DND-41 (cell line): ENCODE results near the gene SQOR.

ENCODE experiments used
- ATAC-seq: fragments of 200-7000 bp; cut with Tn5 transposase; 3 replicates; pipeline ENCODE4 v1.9.1; 2021; ENCODE audit warnings: low read depth; ENCODE audit not compliant: insufficient read depth
- DNase-seq: peaks from one replicate; pipeline ENCODE4 v3.0.0-alpha.2; 2020
- H2AFZ ChIP-seq: 2 replicates; pipeline ENCODE4 v1.6.0; 2012; ENCODE audit warnings: low read depth, low read length
- H3K27ac ChIP-seq: 2 replicates; pipeline ENCODE4 v1.5.1; 2012; ENCODE audit warnings: low read length, inconsistent platforms
- H3K27me3 ChIP-seq: fragments of 200-600 bp; sonication (generic); 2 replicates; pipeline ENCODE4 v1.6.0; 2012; ENCODE audit warnings: low read length, mild to moderate bottlenecking, inconsistent platforms; ENCODE audit not compliant: insufficient read depth, poor library complexity
- H3K36me3 ChIP-seq: 2 replicates; pipeline ENCODE4 v1.5.1; 2012; ENCODE audit warnings: low read length, inconsistent platforms; ENCODE audit not compliant: insufficient read depth
- H3K4me1 ChIP-seq: 2 replicates; pipeline ENCODE4 v1.5.1; 2012; ENCODE audit warnings: mild to moderate bottlenecking, low read length; ENCODE audit not compliant: insufficient read depth
- H3K4me2 ChIP-seq: 2 replicates; pipeline ENCODE4 v1.6.0; 2012; ENCODE audit warnings: mild to moderate bottlenecking, moderate library complexity, low read length, inconsistent platforms; ENCODE audit not compliant: insufficient read depth
- H3K4me3 ChIP-seq, 2 experiments: fragments of 200-600 bp in 1 of 2; shearing (Covaris generic) in 1 of 2; 2 replicates each; pipeline ENCODE4 v1.5.1; 2012 to 2016; ENCODE audit warnings: inconsistent platforms in 2 of 2, low read length in 2 of 2, mild to moderate bottlenecking in 2 of 2, low read depth in 1 of 2, moderate library complexity in 1 of 2
- H3K79me2 ChIP-seq: 2 replicates; pipeline ENCODE4 v1.6.0; 2012; ENCODE audit warnings: low read length, inconsistent platforms; ENCODE audit not compliant: insufficient read depth
- H3K9ac ChIP-seq: 2 replicates; pipeline ENCODE4 v1.6.0; 2012; ENCODE audit warnings: low read depth, mild to moderate bottlenecking, inconsistent platforms, low read length, moderate library complexity
- H3K9me3 ChIP-seq: 2 replicates; pipeline ENCODE4 v1.5.1; 2012; ENCODE audit warnings: low read length, moderate library complexity, mild to moderate bottlenecking, inconsistent platforms; ENCODE audit not compliant: insufficient read depth, severe bottlenecking
- H4K20me1 ChIP-seq: 2 replicates; pipeline ENCODE4 v1.6.0; 2012; ENCODE audit warnings: low read length; ENCODE audit not compliant: insufficient read depth
- EZH2 ChIP-seq: IDR thresholded peaks from 3 replicates; pipeline ENCODE4 v1.6.1; 2012; ENCODE audit warnings: borderline replicate concordance, low read depth, mild to moderate bottlenecking, moderate library complexity, low read length, inconsistent platforms; ENCODE audit not compliant: severe bottlenecking
- TF ChIP-seq, protein P1 (sequence below): IDR thresholded peaks from 2 replicates; pipeline ENCODE4 v1.5.1; 2012; ENCODE audit warnings: borderline replicate concordance, low read length, moderate library complexity, mild to moderate bottlenecking; ENCODE audit not compliant: poor library complexity, severe bottlenecking; ENCODE audit errors: extremely low read depth

The SQOR gene

DNA sequence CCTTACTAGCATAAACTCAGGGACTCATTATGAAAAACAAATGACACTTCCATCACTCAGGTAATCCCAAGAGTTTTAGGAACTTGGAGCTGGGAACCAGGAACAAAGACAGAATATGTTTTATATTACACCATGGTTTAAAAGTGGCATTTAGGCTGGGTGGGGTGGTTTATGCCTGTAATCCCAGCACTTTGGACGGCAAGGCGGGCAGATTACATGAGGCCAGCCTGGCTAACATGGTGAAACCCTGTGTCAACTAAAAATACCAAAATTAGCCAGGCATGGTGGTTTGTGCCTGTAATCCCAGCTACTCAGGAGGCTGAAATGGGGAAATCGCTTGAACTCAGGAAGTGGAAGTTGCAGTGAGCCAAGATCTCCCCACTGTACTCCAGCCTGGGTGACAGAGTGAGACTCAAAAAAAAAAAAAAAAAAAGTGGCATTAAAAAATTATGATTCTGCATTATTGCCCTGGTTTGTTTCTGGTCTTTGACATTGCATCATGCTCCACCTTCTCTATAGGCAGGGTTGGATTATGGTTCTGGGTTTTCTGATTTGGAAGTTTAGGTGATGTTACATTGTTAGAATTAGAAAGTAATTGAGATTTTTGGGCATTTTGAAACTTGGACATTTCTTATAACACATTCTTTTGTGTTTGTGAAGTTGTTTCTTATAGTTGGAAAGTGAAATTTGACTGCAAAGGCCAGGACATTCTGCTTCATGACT is 19.0 kb downstream of the SQOR start:
- no peak overlapping the region for H3K4me3 ChIP-seq
- H3K4me1 ChIP-seq, result no peaks in the 10 kb centered on the region
- no peak for ATAC-seq
- TF ChIP-seq EZH2, result no peak
- TF ChIP-seq, protein P1, sequence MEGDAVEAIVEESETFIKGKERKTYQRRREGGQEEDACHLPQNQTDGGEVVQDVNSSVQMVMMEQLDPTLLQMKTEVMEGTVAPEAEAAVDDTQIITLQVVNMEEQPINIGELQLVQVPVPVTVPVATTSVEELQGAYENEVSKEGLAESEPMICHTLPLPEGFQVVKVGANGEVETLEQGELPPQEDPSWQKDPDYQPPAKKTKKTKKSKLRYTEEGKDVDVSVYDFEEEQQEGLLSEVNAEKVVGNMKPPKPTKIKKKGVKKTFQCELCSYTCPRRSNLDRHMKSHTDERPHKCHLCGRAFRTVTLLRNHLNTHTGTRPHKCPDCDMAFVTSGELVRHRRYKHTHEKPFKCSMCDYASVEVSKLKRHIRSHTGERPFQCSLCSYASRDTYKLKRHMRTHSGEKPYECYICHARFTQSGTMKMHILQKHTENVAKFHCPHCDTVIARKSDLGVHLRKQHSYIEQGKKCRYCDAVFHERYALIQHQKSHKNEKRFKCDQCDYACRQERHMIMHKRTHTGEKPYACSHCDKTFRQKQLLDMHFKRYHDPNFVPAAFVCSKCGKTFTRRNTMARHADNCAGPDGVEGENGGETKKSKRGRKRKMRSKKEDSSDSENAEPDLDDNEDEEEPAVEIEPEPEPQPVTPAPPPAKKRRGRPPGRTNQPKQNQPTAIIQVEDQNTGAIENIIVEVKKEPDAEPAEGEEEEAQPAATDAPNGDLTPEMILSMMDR, result no peak
- H3K9me3 ChIP-seq, result no peaks in the 10 kb centered on the region
- H3K79me2 ChIP-seq, result no peaks in the 10 kb centered on the region
- H2AFZ ChIP-seq, result no peak overlapping the region
- no peak for DNase-seq
- no peak overlapping the region for H3K4me2 ChIP-seq
- H3K9ac ChIP-seq, result no peak overlapping the region
- H3K27ac ChIP-seq, result no peak overlapping the region
- no peaks in the 10 kb centered on the region for H3K36me3 ChIP-seq
- H3K27me3 ChIP-seq, result no peaks in the 10 kb centered on the region
- H4K20me1 ChIP-seq, result no peaks in the 10 kb centered on the region

DNA sequence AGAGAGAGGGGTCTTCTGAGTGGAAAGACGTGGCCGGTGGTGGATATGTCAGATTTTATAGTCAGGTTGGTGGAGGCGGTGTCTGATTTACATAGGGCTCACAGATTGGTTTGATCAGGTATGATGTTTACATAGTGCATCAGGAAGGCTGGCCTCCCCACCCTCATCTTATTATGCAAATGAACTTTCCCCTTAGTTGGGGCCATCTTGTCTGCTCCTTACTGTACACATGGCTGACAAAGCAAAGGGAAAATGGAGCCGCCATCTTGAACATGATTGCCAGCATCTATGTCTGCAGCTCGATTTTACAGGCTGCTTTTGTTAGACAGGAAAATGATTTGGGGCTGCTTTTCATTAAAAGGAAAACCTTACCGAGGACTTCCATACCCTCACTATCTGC is 19.9 kb downstream of the SQOR start:
- Histone ChIP-seq H3K9ac (no peak overlapping the region), H3K27ac (no peak overlapping the region), H4K20me1 (no peaks in the 10 kb centered on the region), H3K79me2 (no peaks in the 10 kb centered on the region), H3K4me1 (no peaks in the 10 kb centered on the region), H3K9me3 (no peaks in the 10 kb centered on the region), H3K4me2 (no peak overlapping the region), H3K4me3 (no peak overlapping the region), H3K36me3 (no peaks in the 10 kb centered on the region), H2AFZ (no peak overlapping the region), H3K27me3 (no peaks in the 10 kb centered on the region)
- TF ChIP-seq EZH2, result no peak
- TF ChIP-seq, protein P1, result no peak
- no peak for ATAC-seq
- DNase-seq, result no peak

DNA sequence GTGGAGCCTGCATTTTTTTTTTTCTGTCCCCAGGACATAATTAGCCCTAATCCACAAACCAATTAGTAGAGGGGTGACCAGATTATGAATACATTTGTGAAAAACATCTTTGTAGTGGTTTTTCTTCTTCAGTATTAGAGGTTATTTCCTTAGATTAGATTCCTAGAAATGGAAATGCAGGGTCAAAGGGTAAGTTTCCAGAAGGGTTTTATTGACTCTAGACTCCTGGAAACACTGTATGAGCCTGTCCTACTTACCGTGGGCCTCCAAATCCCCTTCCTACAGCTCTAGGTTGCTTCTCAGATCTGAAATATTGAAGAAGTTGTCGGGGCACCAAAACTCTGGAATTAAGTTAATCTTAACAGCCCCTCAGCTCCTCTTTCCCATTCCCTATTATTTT is 22.4 kb downstream of the SQOR start:
- Histone ChIP-seq H3K4me1 (no peaks in the 10 kb centered on the region), H3K79me2 (no peaks in the 10 kb centered on the region), H4K20me1 (no peaks in the 10 kb centered on the region), H3K27me3 (no peaks in the 10 kb centered on the region), H2AFZ (no peak overlapping the region), H3K4me2 (no peak overlapping the region), H3K9me3 (no peaks in the 10 kb centered on the region), H3K4me3 (no peak overlapping the region), H3K36me3 (no peaks in the 10 kb centered on the region), H3K9ac (no peak overlapping the region), H3K27ac (no peak overlapping the region)
- DNase-seq (no peak), ATAC-seq (no peak)
- TF ChIP-seq, protein P1, result no peak
- TF ChIP-seq EZH2, result no peak
